Fibroblast of mammary gland (primary cell): ENCODE results near the gene IQSEC3.
"Not testable (repeated sequence)": the region's sequence is repeated elsewhere in the genome, so short reads cannot be mapped to it uniquely, and the experiment has no call there.

Source experiments
- DNase-seq: peaks from one replicate; pipeline ENCODE4 v3.0.0-alpha.2; 2010; ENCODE audit warnings: low read depth
- H3K4me3 ChIP-seq: 2 replicates; pipeline ENCODE4 v1.5.1; 2011; ENCODE audit warnings: low read depth, mild to moderate bottlenecking, low read length, moderate library complexity; ENCODE audit not compliant: control insufficient read depth
- CTCF ChIP-seq: conservative IDR thresholded peaks from 2 replicates; pipeline ENCODE4 v1.5.1; 2011; ENCODE audit warnings: low read depth, low read length, inconsistent platforms; ENCODE audit not compliant: control insufficient read depth, insufficient read depth

Gene IQSEC3

GRCh38 chr12:56683-57346 lies 9.8 kb upstream of the IQSEC3 start:
- H3K4me3 ChIP-seq = no peak overlapping the region
- DNase-seq = no peak
- TF ChIP-seq CTCF = no peak

GRCh38 chr12:57539-57938 lies 9.0 kb upstream of the IQSEC3 start:
- no peak overlapping the region for H3K4me3 ChIP-seq
- no peak for TF ChIP-seq CTCF
- DNase-seq = no peak

- no peak overlapping the region for H3K4me3 ChIP-seq
- TF ChIP-seq CTCF = no peak
- DNase-seq = no peak
These were observed 7.7 kb upstream of the IQSEC3 start for GRCh38 chr12:58832-59231.

- DNase-seq, H3K4me3 ChIP-seq: not testable (repeated sequence)
These were observed 4.7 kb upstream of the IQSEC3 start for GRCh38 chr12:61845-62244.

- H3K4me3 ChIP-seq = not testable (repeated sequence)
These were observed 990 bp upstream of the IQSEC3 start for GRCh38 chr12:65491-66063.

GRCh38 chr12:66782-67504 lies 376 bp downstream of the IQSEC3 start:
- not testable (repeated sequence) for DNase-seq, H3K4me3 ChIP-seq

More at GRCh38 chr12:65491-66063, 990 bp upstream of the IQSEC3 start:
- peak; percentile 68 for DNase-seq

- not testable (repeated sequence) for H3K4me3 ChIP-seq, DNase-seq
These were observed 3.1 kb downstream of the IQSEC3 start for GRCh38 chr12:69677-70076.

GRCh38 chr12:70541-70940 lies 4.0 kb downstream of the IQSEC3 start:
- DNase-seq = not testable (repeated sequence)

GRCh38 chr12:72018-72417 lies 5.5 kb downstream of the IQSEC3 start:
- not testable (repeated sequence) for H3K4me3 ChIP-seq, DNase-seq

More at GRCh38 chr12:70541-70940, 4.0 kb downstream of the IQSEC3 start:
- not testable (repeated sequence) for H3K4me3 ChIP-seq

GRCh38 chr12:74420-75190 lies 8.0 kb downstream of the IQSEC3 start:
- not testable (repeated sequence) for DNase-seq, H3K4me3 ChIP-seq

- not testable (repeated sequence) for H3K4me3 ChIP-seq, DNase-seq
These were observed 9.0 kb downstream of the IQSEC3 start for GRCh38 chr12:75541-75940.

- H3K4me3 ChIP-seq, DNase-seq: not testable (repeated sequence)
These were observed 9.5 kb downstream of the IQSEC3 start for GRCh38 chr12:76102-76501.

- H3K4me3 ChIP-seq, DNase-seq: not testable (repeated sequence)
These were observed 10.0 kb downstream of the IQSEC3 start for GRCh38 chr12:76551-76950.

GRCh38 chr12:77101-77719 lies 10.6 kb downstream of the IQSEC3 start:
- H3K4me3 ChIP-seq, DNase-seq: not testable (repeated sequence)
